RPMI8226 (cell line): ENCODE results near the gene MAP1LC3B.
"Not testable (repeated sequence)": the region's sequence is repeated elsewhere in the genome, so short reads cannot be mapped to it uniquely, and the experiment has no call there.

Experiments used
- DNase-seq: peaks from one replicate; pipeline ENCODE4 v3.0.0-alpha.2; 2015

MAP1LC3B gene

DNA sequence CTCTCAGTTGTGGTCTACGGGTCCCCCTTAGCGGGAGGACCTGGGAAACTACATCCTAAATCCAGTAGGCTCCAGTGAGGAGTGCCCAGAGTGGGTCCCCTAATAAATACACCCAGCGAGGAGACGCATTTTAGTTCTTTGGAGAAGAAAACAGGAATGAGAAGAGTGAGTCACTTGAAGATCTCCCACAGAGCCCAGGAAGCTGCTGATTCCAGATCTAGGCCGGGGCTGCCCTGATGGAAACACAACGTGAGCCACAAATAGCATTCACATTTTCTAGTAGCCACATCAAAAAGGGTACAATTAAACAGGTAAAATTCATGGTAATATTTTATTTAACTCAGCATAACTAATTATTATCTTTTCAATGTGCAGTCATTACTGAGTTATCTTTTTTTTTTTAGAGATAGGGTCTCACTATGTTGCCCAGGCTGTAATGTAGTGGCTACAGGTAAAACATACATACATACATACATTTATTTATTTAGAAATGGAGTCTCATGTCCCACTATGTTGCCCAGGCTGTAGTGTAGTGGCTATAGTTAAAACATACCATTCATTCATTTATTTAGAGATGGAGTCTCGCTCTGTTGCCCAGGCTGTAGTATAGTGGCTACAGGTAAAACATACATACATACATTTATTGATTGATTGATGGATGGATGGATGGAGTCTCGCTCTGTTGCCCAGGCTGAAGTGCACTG lies 30.1 kb upstream of the MAP1LC3B start:
- no peak for DNase-seq

DNA sequence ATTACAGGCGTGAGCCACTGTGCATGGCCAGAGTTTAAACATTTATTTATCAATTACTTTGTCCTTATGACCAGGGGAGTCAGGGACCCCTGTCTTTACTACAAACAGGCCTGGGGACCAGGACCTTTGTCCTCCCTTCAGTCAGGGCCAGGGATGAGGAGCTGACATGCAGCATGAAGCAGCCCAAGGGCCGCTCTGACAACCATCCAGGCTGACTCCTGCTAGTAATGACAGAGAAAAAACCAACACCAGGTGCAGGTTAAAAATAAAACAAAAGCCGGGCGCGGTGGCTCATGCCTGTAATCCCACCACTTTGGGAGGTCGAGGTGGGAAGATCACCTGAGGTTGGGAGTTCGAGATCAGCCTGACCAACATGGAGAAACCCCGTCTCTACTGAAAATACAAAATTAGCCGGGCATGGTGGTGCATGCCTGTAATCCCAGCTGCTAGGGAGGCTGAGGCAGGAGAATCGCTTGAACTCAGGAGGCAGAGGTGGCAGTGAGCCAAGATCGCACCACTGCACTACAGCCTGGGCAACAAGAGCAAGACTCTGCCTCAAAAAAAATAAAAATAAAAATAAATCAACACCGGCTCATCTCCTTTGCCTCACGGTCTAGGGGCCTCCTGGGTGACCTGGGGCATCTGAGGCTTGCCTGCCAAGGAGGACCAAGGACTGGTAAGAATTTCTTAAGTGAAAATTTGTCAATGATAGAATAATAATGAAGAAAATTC lies 29.1 kb upstream of the MAP1LC3B start:
- DNase-seq, result not testable (repeated sequence)

DNA sequence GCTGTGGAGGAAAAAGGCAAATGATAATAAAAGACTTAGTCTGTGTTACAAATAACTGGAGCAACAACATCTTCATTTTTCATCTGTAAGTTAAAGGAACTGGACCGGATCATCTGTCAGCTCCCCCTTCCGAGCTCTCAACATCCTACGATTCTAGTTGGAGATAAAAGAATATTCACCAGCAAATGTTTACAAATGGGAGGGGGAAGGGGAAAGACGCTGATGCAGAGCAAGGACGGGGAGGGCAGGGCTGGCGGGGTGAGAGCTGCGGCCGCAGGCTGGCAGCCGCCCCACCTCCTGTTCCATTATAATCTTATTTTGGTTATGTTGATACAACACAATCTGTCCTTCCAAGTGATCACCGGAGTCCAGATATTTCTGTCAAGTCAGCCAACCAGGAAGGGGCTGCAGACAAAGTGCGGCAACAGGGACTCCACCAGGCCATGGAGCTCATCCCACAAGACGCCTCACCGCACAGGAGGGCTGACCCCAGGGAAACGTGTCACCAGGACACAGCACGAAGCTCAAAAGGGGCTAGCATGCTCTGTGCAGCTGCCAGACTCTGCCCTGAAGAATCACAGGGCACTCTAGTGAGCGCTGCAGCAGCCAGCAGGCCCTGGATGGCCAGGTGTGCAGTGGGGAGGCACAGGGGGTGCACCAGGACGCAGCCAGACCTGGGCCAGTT lies 28.2 kb upstream of the MAP1LC3B start:
- DNase-seq, result no peak

DNA sequence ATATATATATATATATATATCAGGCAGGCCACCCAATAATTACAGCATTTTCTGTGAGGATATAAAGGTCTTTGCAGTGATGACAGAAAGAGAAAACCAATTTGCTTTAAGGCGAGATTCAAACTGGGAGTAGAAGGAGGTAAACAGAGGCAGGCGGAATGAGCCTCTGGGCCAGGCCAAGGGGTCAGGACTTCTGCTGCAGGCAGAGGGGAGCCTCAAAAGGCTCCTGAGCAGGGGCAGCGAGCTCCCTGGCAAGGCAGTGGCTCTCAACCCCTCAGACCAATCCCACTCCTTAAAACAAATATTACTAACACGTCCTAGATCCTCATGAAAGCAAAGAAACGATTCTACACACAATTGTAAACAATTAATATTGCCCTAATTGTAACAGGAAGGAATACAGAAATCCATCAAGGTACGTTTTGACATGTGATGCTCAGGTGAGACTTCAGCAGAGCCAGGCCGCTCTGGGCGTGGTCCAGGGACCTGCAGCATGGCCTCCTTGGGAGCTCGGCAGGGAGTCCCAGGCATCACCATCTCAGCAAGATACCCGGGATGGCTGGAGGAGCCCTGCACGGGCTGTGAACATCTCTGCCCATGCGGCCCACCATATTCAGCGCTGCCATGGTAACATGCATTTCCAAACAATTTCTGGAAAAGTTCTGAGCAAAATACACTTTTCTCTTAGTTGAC lies 27.0 kb upstream of the MAP1LC3B start:
- DNase-seq, result no peak

DNA sequence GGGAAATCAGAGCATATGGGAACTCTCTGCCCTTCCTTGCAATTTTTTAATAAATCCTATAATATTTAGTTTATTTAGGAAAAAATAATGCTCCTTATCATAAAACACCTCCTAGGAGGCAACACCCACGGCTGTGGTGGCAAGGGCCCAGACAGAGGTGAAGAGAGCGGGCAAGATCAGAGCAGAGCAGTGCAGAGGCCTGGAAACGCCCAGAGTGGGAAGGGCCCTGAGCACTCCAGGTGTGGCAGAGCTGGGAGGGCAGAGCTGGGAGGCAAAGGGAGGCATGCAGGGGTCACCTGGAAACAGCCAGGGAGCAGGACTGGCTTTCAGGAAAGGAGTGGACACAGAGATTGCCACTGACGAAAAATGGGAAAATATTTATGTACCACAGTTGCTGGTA lies 25.8 kb upstream of the MAP1LC3B start:
- DNase-seq, result no peak

DNA sequence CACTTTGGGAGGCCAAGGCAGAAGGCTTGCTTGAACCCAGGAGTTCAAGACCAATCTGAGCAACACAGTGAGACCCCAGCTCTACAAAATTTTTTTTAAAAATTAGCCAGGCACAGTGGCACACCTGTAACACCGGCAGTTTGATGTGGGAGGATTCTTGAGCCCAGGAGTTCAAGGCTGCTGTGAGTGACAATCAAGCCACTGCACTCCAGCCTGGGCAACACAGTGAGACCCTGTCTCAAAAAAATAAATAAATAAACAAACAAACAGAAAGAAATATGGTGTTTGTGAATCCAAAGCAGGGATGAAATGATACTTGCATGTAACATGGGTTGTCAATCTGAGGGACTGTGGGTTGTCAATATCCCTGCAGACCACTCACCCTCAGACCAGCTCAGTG lies 25.2 kb upstream of the MAP1LC3B start:
- DNase-seq, result no peak

DNA sequence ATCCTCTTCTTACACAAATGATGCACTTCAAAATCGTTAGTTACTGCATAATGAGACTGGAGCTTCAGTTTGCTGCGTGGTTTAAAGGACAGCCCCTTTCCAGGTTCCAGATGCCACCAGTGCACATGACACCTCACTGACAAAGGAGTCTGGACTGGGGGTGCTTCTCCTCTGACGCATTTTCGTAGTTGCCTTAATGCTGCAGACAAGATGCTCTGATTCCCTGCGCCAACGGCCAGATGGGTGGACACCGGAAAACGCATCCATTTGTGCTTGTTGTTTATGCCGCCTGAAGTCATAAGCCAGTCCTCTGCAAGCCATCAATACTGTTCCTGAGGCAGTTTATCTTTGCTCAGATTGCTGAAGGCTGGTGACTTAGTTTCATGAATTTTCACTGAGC lies 24.6 kb upstream of the MAP1LC3B start:
- DNase-seq, result no peak

DNA sequence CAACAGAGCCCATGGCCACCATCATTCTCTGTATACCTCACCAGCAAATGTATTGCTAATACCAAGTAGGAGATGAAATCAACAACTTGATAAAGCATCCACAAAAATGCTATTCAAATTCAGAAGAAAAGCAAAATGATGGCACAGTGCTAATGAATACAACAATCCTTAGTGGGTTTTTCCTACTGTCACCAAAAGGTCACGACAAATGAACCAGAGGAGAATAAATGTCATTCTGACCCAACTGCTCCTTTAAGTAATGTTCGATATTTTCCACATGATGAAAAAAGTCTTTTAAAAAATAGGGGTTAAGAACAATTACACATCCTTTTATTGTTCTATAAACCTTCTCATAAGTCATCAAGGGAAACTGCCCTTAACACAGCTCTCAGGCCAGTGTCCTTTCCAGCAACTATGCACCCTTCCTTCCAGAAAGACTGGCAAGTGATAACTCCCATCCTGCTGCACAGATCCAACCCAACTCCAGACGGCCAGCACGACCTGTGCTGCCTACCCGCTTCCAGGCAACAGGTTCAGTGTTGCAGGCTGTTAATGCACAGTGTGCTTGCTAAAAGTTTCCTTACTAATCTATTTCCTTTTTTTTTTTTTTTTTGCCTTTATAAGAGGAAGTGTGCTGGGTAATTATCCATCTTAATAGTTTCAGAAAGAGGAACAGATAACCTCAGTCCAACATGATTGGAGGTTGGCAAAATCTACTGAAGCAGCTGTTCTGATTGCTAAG lies 23.9 kb upstream of the MAP1LC3B start:
- DNase-seq, result peak; percentile 3

DNA sequence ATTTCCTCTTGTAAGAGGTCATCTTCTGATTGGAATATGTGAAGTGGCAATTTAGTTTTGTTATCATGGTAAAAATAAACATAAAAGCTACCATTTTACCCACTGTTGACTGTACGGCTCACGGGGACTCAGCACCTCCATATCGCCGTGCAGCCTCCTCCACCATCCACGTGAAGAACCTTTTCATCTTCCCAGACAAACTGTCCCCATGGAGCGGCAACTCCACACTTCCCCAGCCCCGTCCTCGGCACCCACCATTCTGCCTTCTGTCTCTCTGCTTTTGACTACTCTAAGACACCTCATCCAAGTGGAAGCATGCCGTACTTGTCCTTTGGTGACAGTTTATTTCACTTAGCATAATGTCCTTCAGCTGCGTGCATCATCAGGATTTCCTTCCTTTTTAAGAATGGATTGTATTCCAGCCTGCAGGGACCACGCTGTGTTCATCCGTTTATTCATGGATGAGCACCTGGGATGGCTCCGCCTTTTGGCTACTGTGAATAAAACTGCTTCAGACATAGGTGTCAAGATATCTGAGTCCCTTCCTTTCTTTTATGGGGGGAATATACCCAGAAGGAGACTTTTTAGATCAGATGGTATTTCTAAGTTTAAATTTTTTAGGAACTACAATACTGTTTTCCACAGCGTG lies 22.9 kb upstream of the MAP1LC3B start:
- DNase-seq, result no peak

DNA sequence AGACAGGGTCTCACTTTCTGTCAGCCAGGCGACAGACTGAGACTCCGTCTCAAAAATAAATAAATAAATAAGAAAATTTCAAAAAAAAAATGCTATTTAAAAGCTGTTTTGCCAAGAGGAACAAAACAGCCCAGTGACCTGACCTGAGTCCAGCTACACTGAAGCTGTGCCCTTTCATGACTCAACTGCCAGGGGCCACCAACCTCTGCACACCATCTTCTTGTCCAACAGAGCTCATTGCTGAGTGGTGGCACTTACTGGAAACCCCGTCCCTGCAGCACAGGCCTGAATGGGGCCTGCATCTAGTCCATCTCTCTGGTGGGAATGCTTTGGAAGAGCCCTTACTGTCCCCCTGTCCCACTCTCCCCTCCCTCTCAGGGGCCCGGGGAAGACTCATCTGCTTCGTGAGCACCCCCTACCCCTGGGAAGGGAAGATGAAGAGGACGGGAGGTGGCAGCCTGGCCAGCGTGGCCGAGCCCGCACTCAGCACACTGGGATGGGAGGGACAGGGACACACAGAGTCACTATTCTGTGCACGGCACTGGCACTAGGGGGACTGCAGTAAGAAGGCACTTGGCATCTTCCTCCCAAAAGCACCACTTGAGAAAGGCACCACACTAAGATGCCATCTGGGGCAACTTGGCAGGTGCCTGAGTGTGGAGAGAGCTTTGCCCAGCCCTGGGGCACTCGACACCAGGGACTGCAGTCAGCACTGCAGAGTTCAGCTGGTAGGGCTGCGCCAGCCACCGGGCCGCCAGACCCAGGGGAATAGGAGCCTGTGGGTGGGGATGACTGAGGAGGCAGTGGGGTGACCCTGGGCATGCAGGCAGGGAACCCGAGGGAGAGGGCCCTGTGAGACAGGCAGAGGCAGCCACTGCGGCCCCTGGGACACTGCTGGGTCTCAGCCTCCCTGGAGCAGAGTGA lies 22.1 kb upstream of the MAP1LC3B start:
- DNase-seq, result no peak

DNA sequence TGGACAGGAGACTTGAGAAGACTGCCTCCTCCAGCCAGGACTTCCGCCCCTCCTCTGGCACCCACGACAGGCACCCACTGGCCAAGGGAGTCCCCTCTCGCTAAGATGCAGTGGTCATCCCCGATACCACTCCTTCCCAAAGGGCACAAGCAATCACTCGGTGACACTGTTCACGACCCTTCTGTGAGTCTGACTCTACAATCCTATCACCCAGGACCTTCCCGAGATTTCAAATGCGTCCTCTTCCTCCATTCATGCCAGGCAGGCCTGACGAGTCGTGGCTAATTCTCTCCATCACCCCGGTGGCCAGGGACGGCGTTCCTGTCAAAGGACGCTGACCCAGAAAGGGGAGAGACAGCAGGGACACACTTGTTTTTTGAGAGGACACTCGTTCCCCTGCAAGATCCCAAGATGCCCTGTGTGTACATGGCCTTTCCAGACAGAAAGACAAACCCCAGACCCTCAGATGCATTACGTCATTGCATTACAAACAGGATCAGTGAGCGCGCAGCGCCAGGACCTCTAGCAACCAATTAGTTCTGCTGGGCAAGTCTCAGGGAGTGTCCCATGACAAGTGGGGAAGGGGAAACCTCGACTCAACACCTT lies 20.8 kb upstream of the MAP1LC3B start:
- no peak for DNase-seq

DNA sequence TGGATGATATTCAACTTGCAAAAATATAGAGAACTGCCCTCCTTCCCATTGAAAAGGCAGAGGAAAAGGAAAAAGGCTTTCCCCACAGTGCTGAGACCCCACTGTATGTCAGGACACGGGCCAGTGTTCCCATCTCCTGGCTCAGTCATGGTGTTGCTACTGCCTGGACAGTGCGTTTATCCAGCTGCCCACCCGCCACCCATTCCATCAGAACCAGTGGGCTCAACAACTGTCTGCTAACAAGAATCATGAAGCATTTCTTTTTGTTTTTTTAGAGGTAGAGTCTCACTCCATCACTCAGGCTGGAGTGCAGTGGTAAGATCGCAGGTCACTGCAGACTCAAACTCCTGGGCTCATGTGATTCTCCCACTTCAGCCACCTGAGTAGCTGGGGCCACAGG lies 19.8 kb upstream of the MAP1LC3B start:
- DNase-seq, result no peak

DNA sequence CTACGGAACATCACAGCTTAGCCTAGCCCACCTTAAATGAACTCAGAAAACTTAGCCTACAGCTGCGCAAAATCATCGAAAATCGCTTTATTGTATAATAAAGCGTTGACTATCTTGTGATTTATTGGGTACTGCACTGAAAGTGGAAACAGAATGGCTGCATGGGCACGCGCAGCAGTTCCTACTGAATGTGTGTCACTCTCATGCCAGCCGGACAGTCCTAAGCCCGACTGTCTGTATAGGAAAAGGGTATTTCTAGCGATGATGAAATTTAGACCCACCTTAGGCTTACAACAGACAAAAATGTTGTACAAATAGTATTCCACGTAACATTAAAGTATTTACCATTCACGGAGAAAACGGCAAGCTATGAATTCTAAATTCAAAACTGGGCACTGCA lies 17.8 kb upstream of the MAP1LC3B start:
- no peak for DNase-seq

DNA sequence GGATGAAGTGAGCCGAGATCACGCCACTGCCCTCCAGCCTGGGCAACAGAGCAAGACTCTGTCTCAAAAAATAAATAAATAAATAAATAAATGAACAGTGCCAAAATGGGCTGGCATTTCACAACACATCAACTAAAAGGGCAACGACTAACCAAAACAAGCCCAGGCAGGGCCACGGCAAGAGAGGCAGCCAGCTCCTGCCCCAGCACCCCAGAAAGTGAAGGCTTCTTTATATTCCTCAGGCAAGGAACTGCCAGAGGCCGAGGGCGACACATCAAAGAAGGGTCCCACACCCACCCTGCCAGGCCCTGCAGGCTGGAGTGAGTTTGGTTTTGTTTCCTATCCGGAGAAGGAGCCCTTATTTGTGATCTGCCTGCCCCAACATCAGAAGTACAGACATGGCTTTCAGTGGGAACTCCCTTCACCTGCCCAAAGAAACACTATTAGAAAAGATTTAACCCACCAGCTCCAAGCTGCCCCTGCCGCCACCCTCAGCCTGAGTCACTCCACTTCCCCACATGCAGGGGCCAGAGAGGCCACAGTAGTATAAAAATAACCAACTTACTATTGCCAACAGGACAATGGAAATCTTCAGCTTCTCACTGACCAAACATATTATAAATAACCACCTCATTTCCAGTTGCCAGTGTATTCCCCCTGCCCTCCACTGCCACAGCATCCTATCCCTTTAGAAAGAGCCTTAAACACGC lies 16.6 kb upstream of the MAP1LC3B start:
- DNase-seq, result no peak

DNA sequence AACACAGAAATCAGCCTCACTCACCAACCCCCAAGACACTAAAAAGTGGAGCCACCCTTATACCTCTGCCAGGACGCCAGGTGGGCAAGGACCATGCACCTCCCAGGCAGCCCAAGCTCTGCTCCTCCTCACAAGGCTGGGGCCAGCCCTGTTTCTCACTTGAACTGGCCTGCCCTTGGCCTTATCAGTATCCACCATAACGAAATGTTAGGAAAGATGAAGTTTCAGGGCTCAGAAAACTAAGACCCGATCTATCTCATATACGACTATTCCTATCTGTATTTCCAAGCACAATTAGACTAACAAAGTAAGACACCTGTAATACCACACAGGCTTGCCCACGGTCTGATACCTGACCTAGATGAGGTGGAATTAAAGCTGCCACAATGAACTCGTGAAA lies 15.5 kb upstream of the MAP1LC3B start:
- no peak for DNase-seq

DNA sequence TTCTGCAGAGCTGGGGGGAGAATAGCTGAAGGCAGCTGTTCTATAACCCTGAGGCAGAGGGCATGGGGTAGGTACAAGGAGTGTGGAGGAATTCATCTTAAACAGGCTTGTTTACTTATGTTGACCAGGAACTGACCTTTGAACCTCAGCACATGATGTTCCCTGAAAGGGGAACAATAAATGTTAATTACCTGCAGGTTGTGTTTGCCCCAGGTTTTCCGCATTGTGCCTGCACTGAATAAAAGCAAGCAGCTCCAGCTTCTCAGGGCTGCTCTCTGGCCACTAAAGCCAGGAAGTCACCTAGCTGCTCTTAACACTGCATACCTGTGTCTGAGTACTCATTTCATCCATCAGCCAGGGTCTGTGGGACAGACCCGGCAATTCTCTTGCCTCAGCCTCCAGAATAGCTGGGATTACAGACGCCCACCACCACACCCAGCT lies 12.8 kb upstream of the MAP1LC3B start:
- not testable (repeated sequence) for DNase-seq

DNA sequence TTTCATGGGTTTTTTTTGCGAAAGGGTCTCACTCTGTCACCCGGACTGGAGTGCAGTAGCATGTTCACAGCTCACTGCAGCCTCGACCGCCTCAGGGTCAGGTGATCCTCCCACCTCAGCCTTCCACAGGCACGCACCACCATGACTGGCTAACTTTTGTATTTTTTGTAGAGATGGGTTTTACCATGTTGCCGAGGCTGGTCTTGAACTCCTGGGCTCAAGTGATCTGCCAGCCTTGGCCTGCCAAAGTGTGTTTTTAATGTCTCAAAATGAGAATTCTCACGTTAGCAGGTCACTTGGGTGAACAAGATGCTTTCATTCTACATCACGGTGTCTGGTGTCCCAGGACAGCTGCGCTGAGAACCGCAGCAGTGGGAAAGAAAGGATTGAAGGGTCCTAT lies 11.7 kb upstream of the MAP1LC3B start:
- DNase-seq, result no peak

DNA sequence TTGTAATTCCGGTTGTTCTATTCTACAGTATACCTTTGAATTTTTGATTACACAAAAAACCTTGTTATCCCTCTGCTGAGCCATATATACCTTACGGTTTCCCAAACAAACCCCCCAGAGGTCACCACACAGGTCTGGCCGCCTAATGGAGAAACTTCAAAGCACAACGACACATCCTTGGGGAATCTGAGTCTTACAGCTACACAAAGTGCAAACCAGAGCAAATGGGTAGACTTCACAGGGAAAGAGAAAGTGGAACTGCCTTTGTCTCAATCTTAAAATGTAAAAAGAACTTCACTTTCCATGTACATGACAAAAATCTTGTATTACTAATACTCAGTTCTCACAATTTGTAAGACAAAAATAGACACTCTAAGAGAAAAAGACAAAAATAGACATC lies 11.3 kb upstream of the MAP1LC3B start:
- no peak for DNase-seq

DNA sequence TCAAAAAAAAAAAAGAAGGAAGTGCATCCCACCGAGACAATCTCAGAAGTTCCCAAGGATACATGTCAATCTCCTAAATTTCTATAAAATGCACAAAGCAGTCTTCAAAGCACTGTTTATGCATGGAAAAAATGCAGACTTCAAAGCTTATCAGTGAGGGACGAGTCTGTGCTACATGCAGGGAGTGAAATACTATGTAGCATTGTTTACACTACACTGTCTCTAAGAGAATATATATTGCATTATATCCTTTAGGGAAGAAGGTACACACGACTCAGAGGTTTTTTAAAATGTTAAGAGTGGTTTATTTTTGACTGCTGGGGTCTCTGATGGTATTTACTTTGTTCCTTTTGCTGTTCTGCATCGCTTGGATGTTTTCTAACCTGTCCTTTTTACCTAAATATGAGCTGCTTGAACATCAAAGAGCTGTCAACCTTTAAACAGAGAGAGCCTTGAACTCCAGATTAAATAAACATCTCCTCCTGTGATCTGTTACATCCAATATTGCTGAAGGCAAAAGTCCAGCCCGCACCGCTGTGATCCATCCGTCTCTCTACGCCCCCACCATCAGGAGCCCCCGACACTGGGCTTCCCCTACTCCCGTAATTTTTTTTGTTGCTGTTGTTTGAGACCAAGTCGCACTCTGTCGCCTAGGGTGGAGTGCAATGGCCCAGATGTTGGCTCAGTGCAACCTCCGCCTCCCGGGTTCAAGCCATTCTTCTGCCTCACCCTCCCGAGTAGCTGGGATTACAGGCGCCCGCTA lies 9.9 kb upstream of the MAP1LC3B start:
- DNase-seq, result no peak
